Trophoblast cell (in vitro differentiated cells and primary cell): ENCODE results near the gene PDE4DIP.
"Not testable (repeated sequence)": the region's sequence is repeated elsewhere in the genome, so short reads cannot be mapped to it uniquely, and the experiment has no call there.

Source experiments
- DNase-seq, 2 donors: peaks; one replicate each; pipeline ENCODE4 v3.0.0-alpha.2; 2016
- H2AFZ ChIP-seq: 2 replicates; pipeline ENCODE4 v1.6.1; 2013; ENCODE audit warnings: low read length, moderate library complexity, mild to moderate bottlenecking; ENCODE audit not compliant: insufficient read depth, poor library complexity
- H2AK5ac ChIP-seq: 2 replicates; pipeline ENCODE4 v1.6.1; 2013; ENCODE audit warnings: mild to moderate bottlenecking, low read length
- H2BK120ac ChIP-seq: 2 replicates; pipeline ENCODE4 v1.6.1; 2013; ENCODE audit warnings: low read length, mild to moderate bottlenecking, moderate library complexity; ENCODE audit not compliant: insufficient read depth, poor library complexity
- H2BK12ac ChIP-seq: 2 replicates; pipeline ENCODE4 v1.6.1; 2013; ENCODE audit warnings: mild to moderate bottlenecking, low read length, moderate library complexity
- H2BK5ac ChIP-seq: 2 replicates; pipeline ENCODE4 v1.6.1; 2013; ENCODE audit warnings: low read length, low read depth, moderate library complexity, mild to moderate bottlenecking; ENCODE audit not compliant: poor library complexity
- H3K14ac ChIP-seq: 2 replicates; pipeline ENCODE4 v1.6.1; 2013; ENCODE audit warnings: mild to moderate bottlenecking, low read length
- H3K18ac ChIP-seq: 2 replicates; pipeline ENCODE4 v1.6.1; 2013; ENCODE audit warnings: mild to moderate bottlenecking, low read length
- H3K23ac ChIP-seq: 2 replicates; pipeline ENCODE4 v1.6.1; 2013; ENCODE audit warnings: low read length
- H3K27ac ChIP-seq: 2 replicates; pipeline ENCODE4 v1.5.1; 2013; ENCODE audit warnings: low read depth, mild to moderate bottlenecking, inconsistent platforms, low read length, moderate library complexity
- H3K27me3 ChIP-seq: 2 replicates; pipeline ENCODE4 v1.6.1; 2013; ENCODE audit warnings: inconsistent platforms, mild to moderate bottlenecking, low read length, moderate library complexity; ENCODE audit not compliant: insufficient read depth
- H3K36me3 ChIP-seq, 2 experiments: 1 replicate in 1 of 2; 2 replicates in 1 of 2; pipeline ENCODE4 v1.6.1; 2013; ENCODE audit warnings: low read length in 2 of 2, mild to moderate bottlenecking in 2 of 2, moderate library complexity in 1 of 2; ENCODE audit not compliant: insufficient read depth in 2 of 2, control insufficient read depth in 1 of 2
- H3K4ac ChIP-seq: 2 replicates; pipeline ENCODE4 v1.6.1; 2013; ENCODE audit warnings: low read depth, mild to moderate bottlenecking, low read length, moderate library complexity
- H3K4me1 ChIP-seq, 2 experiments: 1 replicate in 1 of 2; 2 replicates in 1 of 2; pipeline ENCODE4 v1.6.1; 2013; ENCODE audit warnings: low read length in 2 of 2, mild to moderate bottlenecking in 2 of 2, moderate library complexity in 1 of 2; ENCODE audit not compliant: insufficient read depth in 2 of 2, control insufficient read depth in 1 of 2
- H3K4me2 ChIP-seq: 2 replicates; pipeline ENCODE4 v1.6.1; 2013; ENCODE audit warnings: inconsistent platforms, mild to moderate bottlenecking, low read length, moderate library complexity
- H3K4me3 ChIP-seq: 2 replicates; pipeline ENCODE4 v1.5.1; 2013; ENCODE audit warnings: mild to moderate bottlenecking, low read depth, low read length, inconsistent platforms
- H3K79me1 ChIP-seq: one replicate; pipeline ENCODE4 v1.6.1; 2013; ENCODE audit warnings: low read length
- H3K79me2 ChIP-seq: 2 replicates; pipeline ENCODE4 v1.6.1; 2013; ENCODE audit warnings: low read length, mild to moderate bottlenecking; ENCODE audit not compliant: control insufficient read depth, insufficient read depth, poor library complexity
- H3K9ac ChIP-seq: 2 replicates; pipeline ENCODE4 v1.6.1; 2013; ENCODE audit warnings: mild to moderate bottlenecking, low read length
- H3K9me3 ChIP-seq: 2 replicates; pipeline ENCODE4 v1.6.1; 2013; ENCODE audit warnings: low read depth, mild to moderate bottlenecking, control low read depth, inconsistent platforms, low read length; ENCODE audit not compliant: insufficient read depth
- H4K12ac ChIP-seq: 2 replicates; pipeline ENCODE4 v1.6.1; 2013; ENCODE audit warnings: low read depth, mild to moderate bottlenecking, low read length, moderate library complexity
- H4K8ac ChIP-seq: 2 replicates; pipeline ENCODE4 v1.6.1; 2013; ENCODE audit warnings: low read depth, mild to moderate bottlenecking, low read length, moderate library complexity
- H4K91ac ChIP-seq: one replicate; pipeline ENCODE4 v1.6.1; 2013; ENCODE audit warnings: low read depth, mild to moderate bottlenecking, low read length, moderate library complexity
- WGBS: extraction: QIAGEN DNeasy Blood & Tissue Kit; methylation state at CpG from one replicate; pipeline ENCODE4 v1.1.7; 2013; ENCODE audit warnings: missing lambda C conversion rate; ENCODE audit not compliant: insufficient read length, insufficient coverage; ENCODE audit errors: extremely low coverage; 5-methylcytosine and 5-hydroxymethylcytosine counted together

PDE4DIP gene

DNA sequence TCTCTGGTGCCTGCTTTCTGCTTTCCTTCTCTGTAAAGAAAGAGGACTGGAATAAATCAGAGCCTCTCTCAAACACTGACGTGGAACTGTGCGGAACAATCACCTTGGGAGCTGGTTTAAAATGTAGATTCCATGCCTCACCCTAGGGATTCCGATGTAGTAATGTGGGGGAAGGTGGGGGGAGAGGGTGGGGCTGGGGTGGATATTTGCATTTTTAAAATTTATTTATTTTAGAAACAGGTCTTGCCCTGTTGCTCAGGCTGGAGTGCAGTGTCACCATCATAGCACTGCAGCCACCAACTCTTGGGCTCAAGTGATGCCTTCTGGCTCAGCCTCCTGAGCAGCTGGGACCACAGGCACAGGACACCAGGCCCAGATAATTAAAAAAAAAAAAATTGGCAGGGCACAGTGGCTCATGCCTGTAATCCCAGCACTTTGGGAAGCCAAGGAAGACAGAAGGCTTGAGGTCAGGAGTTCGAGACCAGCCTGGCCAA, 45.9 kb downstream of the PDE4DIP start:
- H3K4me3 ChIP-seq, H3K27ac ChIP-seq, H2BK5ac ChIP-seq, H3K14ac ChIP-seq, H4K91ac ChIP-seq, H2BK120ac ChIP-seq, H3K79me1 ChIP-seq, H3K36me3 ChIP-seq, H3K27me3 ChIP-seq, H3K4ac ChIP-seq, H4K12ac ChIP-seq, H3K23ac ChIP-seq, H2AK5ac ChIP-seq, H3K9me3 ChIP-seq, H3K18ac ChIP-seq, H2AFZ ChIP-seq, H3K4me1 ChIP-seq, H3K79me2 ChIP-seq, H3K9ac ChIP-seq, H4K8ac ChIP-seq, H2BK12ac ChIP-seq, DNase-seq, H3K4me2 ChIP-seq: not testable (repeated sequence)
- WGBS, result no CpG with 5 or more reads among the region's 4 CpGs

DNA sequence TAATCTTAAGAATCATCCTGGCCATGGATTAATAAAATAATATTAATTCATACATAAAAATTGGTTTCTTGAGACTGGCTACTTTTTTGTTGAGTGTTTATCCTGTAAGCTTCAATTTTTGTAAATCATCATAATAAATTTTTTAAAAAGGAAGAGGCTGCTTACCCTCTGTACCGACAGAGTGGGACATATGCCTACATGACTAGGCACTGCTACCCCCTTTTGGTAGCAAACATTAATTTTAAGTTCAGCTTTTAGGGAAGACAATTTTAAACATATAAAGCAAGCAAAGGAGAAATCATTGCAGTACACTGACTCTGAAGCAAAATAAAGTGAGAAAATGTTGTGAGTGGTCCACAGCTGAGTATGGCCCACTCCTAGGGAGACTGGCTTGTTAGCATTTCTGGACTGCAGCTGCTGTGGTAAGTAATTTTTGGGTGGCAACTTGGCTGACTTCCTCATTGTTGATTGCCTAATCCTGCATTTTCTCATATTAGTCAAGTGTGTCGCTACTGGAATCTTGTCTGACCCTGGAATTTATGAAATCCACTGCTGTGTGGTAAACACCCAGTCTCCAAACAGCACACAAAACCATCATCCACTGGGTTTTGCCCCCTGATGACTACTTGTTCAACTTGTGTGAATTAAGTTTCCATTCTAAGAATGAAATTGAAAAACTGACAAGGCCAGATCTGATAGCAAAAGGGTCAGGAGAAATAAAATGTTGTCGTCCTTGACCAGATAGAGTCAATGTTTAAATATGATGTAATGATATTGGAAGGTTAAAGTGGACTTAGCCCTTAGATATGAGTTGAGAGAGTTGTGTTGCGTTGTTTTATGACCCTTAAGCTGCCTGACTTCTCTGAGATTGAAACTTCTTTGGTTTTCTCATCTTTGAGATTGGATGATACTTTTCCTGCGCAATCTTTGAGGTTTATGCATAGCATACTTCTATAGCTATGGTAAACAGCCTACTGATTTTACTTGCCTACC, 50.4 kb downstream of the PDE4DIP start:
- not testable (repeated sequence) for H3K79me2 ChIP-seq, H3K79me1 ChIP-seq

DNA sequence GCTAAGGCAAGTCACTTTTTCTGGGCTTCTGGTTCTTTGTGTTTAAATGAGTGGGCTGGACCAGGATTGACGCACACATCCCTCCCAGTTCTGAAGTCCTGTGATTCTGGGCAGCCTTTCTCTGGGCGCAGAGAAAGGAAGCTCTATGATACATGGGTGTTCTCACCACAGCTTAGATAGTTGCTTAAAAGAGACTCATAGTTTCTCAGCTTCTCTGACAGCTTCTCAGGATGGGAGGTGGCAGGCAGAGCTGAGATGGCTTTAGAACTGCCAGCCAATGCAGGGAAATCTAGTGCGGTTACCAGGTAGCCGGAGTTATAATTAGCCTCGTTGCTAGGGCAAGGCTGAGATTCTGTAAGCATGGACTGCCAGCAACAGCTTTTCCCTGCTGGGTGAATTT, 55.8 kb downstream of the PDE4DIP start:
- not testable (repeated sequence) for H3K4ac ChIP-seq, H3K14ac ChIP-seq

More for the DNA sequence above, 50.4 kb downstream of the PDE4DIP start:
- H2AK5ac ChIP-seq, H2AFZ ChIP-seq, H3K23ac ChIP-seq, H4K91ac ChIP-seq, H3K4me3 ChIP-seq, H3K4ac ChIP-seq, H3K27ac ChIP-seq, H2BK120ac ChIP-seq, H2BK12ac ChIP-seq, H3K4me1 ChIP-seq, H4K12ac ChIP-seq, DNase-seq, H2BK5ac ChIP-seq, H3K9ac ChIP-seq, H4K8ac ChIP-seq, H3K9me3 ChIP-seq, H3K4me2 ChIP-seq, H3K27me3 ChIP-seq, H3K14ac ChIP-seq, H3K36me3 ChIP-seq, H3K18ac ChIP-seq: not testable (repeated sequence)
- no CpG with 5 or more reads among the region's 5 CpGs for WGBS

DNA sequence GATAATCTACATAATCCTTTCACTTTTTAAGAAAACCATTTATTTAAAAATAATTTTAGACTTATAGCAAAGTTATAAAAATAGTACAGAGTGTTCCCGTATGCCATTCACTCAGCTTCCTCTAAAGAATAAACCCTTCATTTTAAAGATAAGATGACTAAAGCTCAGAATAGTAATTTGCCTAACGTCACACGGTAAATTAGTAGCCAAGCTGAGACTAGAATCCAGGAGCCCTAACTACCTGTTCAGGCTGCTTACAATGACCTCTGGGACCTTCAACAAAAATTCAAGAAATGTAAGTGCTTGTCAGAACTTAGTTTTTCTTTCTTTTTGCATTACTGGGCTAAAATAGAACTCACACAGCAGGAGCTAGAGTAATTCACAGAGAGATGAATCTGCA, 56.5 kb downstream of the PDE4DIP start:
- H4K12ac ChIP-seq, H4K91ac ChIP-seq, H3K18ac ChIP-seq, H3K9me3 ChIP-seq, H2BK12ac ChIP-seq, H2AFZ ChIP-seq, H3K4me2 ChIP-seq, H3K79me2 ChIP-seq, H3K4me3 ChIP-seq, H3K27me3 ChIP-seq, H3K4me1 ChIP-seq, H2BK120ac ChIP-seq, H3K36me3 ChIP-seq, H4K8ac ChIP-seq, H3K14ac ChIP-seq, H2BK5ac ChIP-seq, H3K9ac ChIP-seq, H3K23ac ChIP-seq, H3K27ac ChIP-seq, H3K4ac ChIP-seq, H2AK5ac ChIP-seq, DNase-seq, H3K79me1 ChIP-seq: not testable (repeated sequence)
- no CpG with 5 or more reads among the region's 3 CpGs for WGBS

More for the DNA sequence above, 55.8 kb downstream of the PDE4DIP start:
- not testable (repeated sequence) for H3K27ac ChIP-seq, DNase-seq, H3K4me2 ChIP-seq, H3K27me3 ChIP-seq, H2AK5ac ChIP-seq, H3K79me2 ChIP-seq, H3K23ac ChIP-seq, H3K18ac ChIP-seq, H3K79me1 ChIP-seq, H2BK12ac ChIP-seq, H4K12ac ChIP-seq, H2AFZ ChIP-seq, H4K8ac ChIP-seq, H3K4me1 ChIP-seq, H3K9me3 ChIP-seq, H3K4me3 ChIP-seq, H2BK5ac ChIP-seq, H4K91ac ChIP-seq, H3K36me3 ChIP-seq, H3K9ac ChIP-seq, H2BK120ac ChIP-seq
- WGBS, result no CpG with 5 or more reads among the region's 5 CpGs
